Stimulated activated CD4-positive, alpha-beta T cell treated with anti-CD3 and anti-CD28 coated beads, Interleukin-4, amount 100 ng/mL, for 1 hour (primary cell): Measurements from ENCODE around the gene IVL.

ENCODE experiments used
- DNase-seq: peaks from one replicate; pipeline ENCODE4 v3.0.0-alpha.2; 2020

Gene IVL

GRCh38 chr1:152954436-152954835 is 46.1 kb downstream of the IVL start:
- no peak for DNase-seq

- DNase-seq: no peak
These were observed 49.2 kb downstream of the IVL start for GRCh38 chr1:152957561-152957960.

- no peak for DNase-seq
These were observed 50.9 kb downstream of the IVL start for GRCh38 chr1:152959273-152959672.

GRCh38 chr1:152959801-152960451 is 51.6 kb downstream of the IVL start:
- no peak for DNase-seq

- no peak for DNase-seq
These were observed 52.2 kb downstream of the IVL start for GRCh38 chr1:152960452-152961044.
